B cell (primary cell): Measurements from ENCODE around the gene NRXN2. TPM values are rescaled to one million over a fixed set of nuclear protein-coding genes. Genes with fewer than 3 reads are reported as not detected.

Experiments
- ATAC-seq: fragments of 200-7000 bp; cut with Tn5 transposase; one replicate; pipeline ENCODE4 v1.10.0; 2021; ENCODE audit warnings: low read depth, mild to moderate bottlenecking, moderate number of reproducible peaks, moderate library complexity
- CTCF ChIA-PET: fragments of 350-600 bp; sonication (Branson Sonifier 250); formaldehyde crosslinking; loops from one replicate; lab custom pipeline; 2021; ENCODE audit warnings: antibody characterized with exemption, inconsistent platforms; lab: Charles Lee
- POLR2A ChIA-PET: fragments of 350-600 bp; sonication (Branson Sonifier 250); formaldehyde crosslinking; loops from one replicate; lab custom pipeline; 2021; ENCODE audit warnings: antibody characterized with exemption; lab: Charles Lee
- DNase-seq: peaks from one replicate; pipeline ENCODE4 v3.0.0; 2013
- H2AFZ ChIP-seq: 2 replicates; pipeline ENCODE4 v1.6.1; 2012; ENCODE audit warnings: mild to moderate bottlenecking, low read depth, low read length; ENCODE audit not compliant: insufficient read depth, poor library complexity, severe bottlenecking
- H3K27ac ChIP-seq, 2 donors: 1 replicate in 1 of 2; 2 replicates in 1 of 2; pipeline ENCODE4 v1.5.1; 2012 to 2013; ENCODE audit warnings: low read length in 2 of 2, mild to moderate bottlenecking in 2 of 2, moderate library complexity in 1 of 2
- H3K27me3 ChIP-seq, 4 experiments: fragments of 200-600 bp in 1 of 4; sonication (generic) in 1 of 4; replicated peaks in 1 of 4; 1 replicate in 2 of 4; 2 replicates in 2 of 4; pipeline versions ENCODE4 v1.6.1 to v1.7.0; 2013 to 2016; ENCODE audit warnings: low read length in 3 of 4, mild to moderate bottlenecking in 2 of 4, mixed read lengths in 1 of 4, moderate library complexity in 1 of 4; ENCODE audit not compliant: insufficient read depth in 4 of 4, control insufficient read depth in 3 of 4; ENCODE audit errors: control extremely low read depth in 1 of 4
- H3K36me3 ChIP-seq, 2 experiments: replicated peaks in 1 of 2; 1 replicate in 1 of 2; 2 replicates in 1 of 2; pipeline versions ENCODE4 v1.6.1 to v1.7.1; 2013; ENCODE audit warnings: low read length in 1 of 2; ENCODE audit not compliant: insufficient read depth in 2 of 2, control insufficient read depth in 1 of 2; ENCODE audit errors: control extremely low read depth in 1 of 2, extremely low read depth in 1 of 2
- H3K4me1 ChIP-seq, 2 donors: fragments of 200-600 bp in 1 of 2; sonication (generic) in 1 of 2; 1 replicate in 1 of 2; 2 replicates in 1 of 2; pipeline versions ENCODE4 v1.5.1 to v1.6.1; 2013 to 2017; ENCODE audit warnings: low read length in 2 of 2; ENCODE audit not compliant: control insufficient read depth in 2 of 2, insufficient read depth in 2 of 2
- H3K4me2 ChIP-seq: replicated peaks from 2 replicates; pipeline ENCODE3; 2012; ENCODE audit warnings: mild to moderate bottlenecking, low read depth, low read length; ENCODE audit not compliant: poor library complexity, severe bottlenecking
- H3K4me3 ChIP-seq, 5 experiments: fragments of 200-600 bp in 1 of 5; sonication (generic) in 1 of 5; 1 replicate in 3 of 5; 2 replicates in 2 of 5; pipeline versions ENCODE4 v1.5.1 to v1.7.0; 2011 to 2016; ENCODE audit warnings: low read length in 4 of 5, mild to moderate bottlenecking in 4 of 5, low read depth in 2 of 5, control low read depth in 1 of 5, moderate library complexity in 1 of 5; ENCODE audit not compliant: insufficient read depth in 1 of 5; ENCODE audit errors: control extremely low read depth in 1 of 5, extremely low read depth in 1 of 5
- H3K79me2 ChIP-seq: fragments of 200-600 bp; sonication (generic); one replicate; pipeline ENCODE4 v1.6.0; 2016; ENCODE audit warnings: low read length; ENCODE audit not compliant: control insufficient read depth, insufficient read depth
- H3K9ac ChIP-seq: fragments of 200-600 bp; sonication (generic); 2 replicates; pipeline ENCODE4 v1.6.1; 2017; ENCODE audit warnings: mild to moderate bottlenecking, low read length, moderate library complexity
- H3K9me3 ChIP-seq, 3 donors: one replicate each; pipeline versions ENCODE4 v1.6.1 to v1.7.1; 2013; ENCODE audit warnings: low read length in 2 of 3; ENCODE audit not compliant: control insufficient read depth in 2 of 3, insufficient read depth in 1 of 3; ENCODE audit errors: control extremely low read depth in 1 of 3
- H4K20me1 ChIP-seq: 2 replicates; pipeline ENCODE4 v1.6.0; 2012; ENCODE audit warnings: mild to moderate bottlenecking, low read length; ENCODE audit not compliant: insufficient read depth, control insufficient read depth, poor library complexity, severe bottlenecking
- H3K27ac Mint-ChIP-seq: one replicate; pipeline ENCODE4 v1.8.0; 2021; ENCODE audit warnings: mixed read lengths
- H3K27me3 Mint-ChIP-seq: one replicate; pipeline ENCODE4 v1.8.0; 2021; ENCODE audit warnings: mixed read lengths
- H3K4me1 Mint-ChIP-seq: one replicate; pipeline ENCODE4 v1.8.0; 2021; ENCODE audit warnings: mixed read lengths
- H3K4me3 Mint-ChIP-seq: one replicate; pipeline ENCODE4 v1.8.0; 2021; ENCODE audit warnings: mixed read lengths
- H3K9me3 Mint-ChIP-seq: one replicate; pipeline ENCODE4 v1.8.0; 2022; ENCODE audit warnings: mixed read lengths; ENCODE audit not compliant: insufficient read depth
- EZH2 ChIP-seq: IDR thresholded peaks from 2 replicates; pipeline ENCODE4 v1.6.1; 2012; ENCODE audit warnings: borderline replicate concordance, low read depth, mild to moderate bottlenecking, moderate library complexity, low read length; ENCODE audit not compliant: insufficient read depth, poor library complexity, severe bottlenecking
- WGBS: methylation state at CpG from one replicate; pipeline ENCODE4 v1.1.5; 2013; ENCODE audit warnings: missing lambda C conversion rate; ENCODE audit not compliant: insufficient coverage; 5-methylcytosine and 5-hydroxymethylcytosine counted together
- intact Hi-C: fragments of 100-400 bp; cut with micrococcal nuclease; formaldehyde crosslinking; loops from one replicate; pipeline ENCODE4 v1.10.0; 2022
- polyA plus RNA-seq: library from polyadenylated mRNA; depleted of rRNA; stranded (reverse); fragments of >200 nt; gene quantifications from 2 replicates; pipeline ENCODE4 v1.2.3, GENCODE V29; 2012
- total RNA-seq, 2 donors: library from RNA; stranded (reverse); fragments of 120-200 nt in 1 of 2; gene quantifications; 1 replicate in 1 of 2; 2 replicates in 1 of 2; pipeline versions ENCODE4 v1.2.3 to v1.2.4, GENCODE V29; 2013 to 2022
- TF ChIP-seq, protein P1 (sequence below): fragments of 200-600 bp; IDR thresholded peaks from one replicate; pipeline ENCODE4 v1.8.0; 2022; ENCODE audit warnings: antibody characterized with exemption, mild to moderate bottlenecking

The NRXN2 gene
- total and polyA plus RNA-seq, 2 donors (not counting 1 experiment from before 2014, with no cell fraction given), result 0.01 to 0.52 TPM

DNA sequence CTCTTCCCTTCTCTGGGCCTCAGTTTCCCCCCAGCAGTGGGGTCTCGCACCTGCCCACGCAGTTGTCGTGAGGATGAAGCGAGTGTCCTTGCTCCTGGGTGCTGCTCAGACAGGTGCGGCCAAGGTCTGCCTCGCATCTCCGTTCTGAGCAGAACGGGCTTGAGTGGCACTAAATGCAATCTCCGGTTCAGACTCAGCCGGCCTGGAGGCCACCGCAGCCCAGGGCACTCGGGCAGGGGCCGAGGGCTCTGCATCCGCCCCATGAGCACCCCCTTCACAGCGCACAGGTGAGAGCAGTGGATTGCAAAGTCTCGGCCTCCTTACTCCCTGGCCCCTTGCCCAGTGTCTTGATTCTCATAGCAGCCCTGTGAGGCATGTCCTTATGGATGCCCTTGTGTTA is 162.1 kb downstream of the NRXN2 start:
- POLR2A ChIA-PET, result no interaction called here
- Mint-ChIP-seq H3K27me3 (peaks cover 11% of the 10 kb centered on the region), H3K4me1 (no peaks in the 10 kb centered on the region), H3K4me3 (no peak overlapping the region), H3K9me3 (no peaks in the 10 kb centered on the region), H3K27ac (no peak overlapping the region)
- Histone ChIP-seq H3K79me2 (no peaks in the 10 kb centered on the region), H3K27ac (no peak overlapping the region), H3K9me3 (no peaks in the 10 kb centered on the region), H2AFZ (no peak overlapping the region), H3K9ac (no peak overlapping the region), H3K4me2 (no peak overlapping the region), H4K20me1 (no peaks in the 10 kb centered on the region), H3K27me3 (no peaks in the 10 kb centered on the region), H3K36me3 (no peaks in the 10 kb centered on the region), H3K4me3 (no peak overlapping the region), H3K4me1 (peaks cover 0 to 4% of the 10 kb centered on the region in 2 donors)
- intact Hi-C loops, result no loop called here
- WGBS, result 96% methylated on average over 16 of the region's 16 CpGs
- ATAC-seq, result no peak
- CTCF ChIA-PET, result no interaction called here
- no peak for DNase-seq
- TF ChIP-seq, protein P1, sequence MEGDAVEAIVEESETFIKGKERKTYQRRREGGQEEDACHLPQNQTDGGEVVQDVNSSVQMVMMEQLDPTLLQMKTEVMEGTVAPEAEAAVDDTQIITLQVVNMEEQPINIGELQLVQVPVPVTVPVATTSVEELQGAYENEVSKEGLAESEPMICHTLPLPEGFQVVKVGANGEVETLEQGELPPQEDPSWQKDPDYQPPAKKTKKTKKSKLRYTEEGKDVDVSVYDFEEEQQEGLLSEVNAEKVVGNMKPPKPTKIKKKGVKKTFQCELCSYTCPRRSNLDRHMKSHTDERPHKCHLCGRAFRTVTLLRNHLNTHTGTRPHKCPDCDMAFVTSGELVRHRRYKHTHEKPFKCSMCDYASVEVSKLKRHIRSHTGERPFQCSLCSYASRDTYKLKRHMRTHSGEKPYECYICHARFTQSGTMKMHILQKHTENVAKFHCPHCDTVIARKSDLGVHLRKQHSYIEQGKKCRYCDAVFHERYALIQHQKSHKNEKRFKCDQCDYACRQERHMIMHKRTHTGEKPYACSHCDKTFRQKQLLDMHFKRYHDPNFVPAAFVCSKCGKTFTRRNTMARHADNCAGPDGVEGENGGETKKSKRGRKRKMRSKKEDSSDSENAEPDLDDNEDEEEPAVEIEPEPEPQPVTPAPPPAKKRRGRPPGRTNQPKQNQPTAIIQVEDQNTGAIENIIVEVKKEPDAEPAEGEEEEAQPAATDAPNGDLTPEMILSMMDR, result no peak
- TF ChIP-seq EZH2, result no peak

DNA sequence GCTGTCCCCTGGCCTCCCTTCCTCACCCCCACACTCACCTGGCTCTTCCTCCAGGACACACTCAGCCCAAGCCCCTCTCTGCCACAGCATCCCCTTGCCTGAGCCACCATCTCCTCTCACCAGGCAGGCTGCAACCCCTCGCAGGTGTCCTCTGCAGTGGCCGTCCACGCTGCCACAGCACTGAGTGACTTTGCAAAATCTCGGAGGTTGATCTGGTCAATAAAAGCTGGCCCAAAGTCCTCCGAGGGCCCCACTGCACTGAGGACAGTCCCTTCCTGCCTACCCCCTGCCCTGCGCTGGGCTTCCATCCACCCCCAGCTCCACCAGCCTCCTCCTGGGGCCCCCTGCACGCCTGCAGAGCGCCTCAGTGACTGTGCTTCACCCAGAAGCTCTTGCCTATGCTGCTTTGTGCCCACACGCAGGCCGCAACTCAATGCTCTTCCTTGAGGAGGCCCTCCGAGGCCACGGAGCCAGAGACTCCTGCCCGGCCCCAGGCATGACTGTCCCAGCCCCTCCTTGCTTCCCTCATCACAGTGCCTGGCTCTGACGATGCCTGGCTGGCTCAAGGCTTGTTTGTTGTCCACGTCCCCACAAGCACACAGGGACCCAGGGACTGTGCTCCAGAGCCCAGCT is 162.7 kb downstream of the NRXN2 start:
- ChIA-PET POLR2A (no interaction called here), CTCF (no interaction called here)
- Histone ChIP-seq H3K9me3 (no peaks in the 10 kb centered on the region), H3K9ac (no peak overlapping the region), H3K4me1 (peaks cover 2 to 8% of the 10 kb centered on the region in 2 donors), H3K27ac (no peak overlapping the region), H3K79me2 (no peaks in the 10 kb centered on the region), H3K27me3 (no peaks in the 10 kb centered on the region), H3K36me3 (no peaks in the 10 kb centered on the region), H4K20me1 (no peaks in the 10 kb centered on the region), H3K4me3 (no peak overlapping the region), H2AFZ (no peak overlapping the region), H3K4me2 (no peak overlapping the region)
- Mint-ChIP-seq H3K4me3 (no peak overlapping the region), H3K27ac (no peak overlapping the region), H3K9me3 (no peaks in the 10 kb centered on the region), H3K27me3 (peaks cover 11% of the 10 kb centered on the region), H3K4me1 (peaks cover 1% of the 10 kb centered on the region)
- intact Hi-C loops, result no loop called here
- DNase-seq (no peak), ATAC-seq (no peak)
- 89% methylated on average over 15 of the region's 15 CpGs for WGBS
- no peak for TF ChIP-seq EZH2
- TF ChIP-seq, protein P1, result no peak
